ENCODE results near the gene AMPD3. TPM values are rescaled to one million over a fixed set of nuclear protein-coding genes. Genes with fewer than 3 reads are reported as not detected.
A peak's percentile ranks its signal among the peaks of the same experiment; 100 is the strongest.

Gene AMPD3
- total RNA-seq, 1 experiment from 2014 or later = 5.9 TPM

GRCh38 chr11:10499452-10499851, 44.4 kb downstream of the AMPD3 start:
- H4K5ac ChIP-seq (ENCODE audit: insufficient read length, low read depth, low read length) = no peak overlapping the region
- no peak overlapping the region for H3T11ph ChIP-seq (ENCODE audit: low read length)
- TF ChIP-seq CTCF (conservative IDR thresholded peaks at IDR 0.05) = no peak
- no peaks in the 10 kb centered on the region for H3K23me2 ChIP-seq (ENCODE audit: insufficient read length, low read depth, low read length, poor library complexity, severe bottlenecking)
- H2BK5ac ChIP-seq (ENCODE audit: insufficient read length, low read length) = no peak overlapping the region
- H3K14ac ChIP-seq (ENCODE audit: insufficient read depth, low read length) = no peak overlapping the region
- H3K9me3 ChIP-seq (ENCODE audit: control insufficient read depth, low read depth, low read length) = no peaks in the 10 kb centered on the region
- no peak overlapping the region for H3K4me3 Mint-ChIP-seq
- DNase-seq = no peak
- H3K9me3 Mint-ChIP-seq = no peaks in the 10 kb centered on the region
- H4K20me1 ChIP-seq (ENCODE audit: control insufficient read depth, insufficient read depth, insufficient read length) = no peaks in the 10 kb centered on the region
- no peak overlapping the region for H2AFZ ChIP-seq (ENCODE audit: low read length)
- H2BK12ac ChIP-seq (ENCODE audit: insufficient read length, low read depth, low read length) = no peak overlapping the region
- H2AK5ac ChIP-seq (ENCODE audit: insufficient read length, low read length) = no peak overlapping the region
- no CpG with 5 or more reads among the region's 5 CpGs for WGBS (ENCODE audit: extremely low coverage, insufficient read length, low lambda C conversion rate)
- H3K36me3 Mint-ChIP-seq (ENCODE audit: insufficient read depth in 1 of 3, low read depth in 3 of 3) = peaks cover 6 to 16% (median 9%) of the 10 kb centered on the region in 3 experiments; a peak in 6 of 7 replicates
- no peak overlapping the region for H3K4me2 ChIP-seq (ENCODE audit: insufficient read depth, insufficient read length, low read length)
- peaks cover 8 to 24% of the 10 kb centered on the region in 2 experiments for H3K4me1 Mint-ChIP-seq
- H3K79me1 ChIP-seq (ENCODE audit: insufficient read depth, low read depth, low read length, poor library complexity, severe bottlenecking) = no peaks in the 10 kb centered on the region
- H3K27ac ChIP-seq (ENCODE audit: insufficient read length, low read depth, low read length) = no peak overlapping the region
- H3K56ac ChIP-seq (ENCODE audit: insufficient read length, low read depth, low read length) = no peak overlapping the region
- no peak overlapping the region for H2BK15ac ChIP-seq (ENCODE audit: low read depth, low read length)
- H3K27ac Mint-ChIP-seq = peak overlapping the region in 1 of 3 experiments; percentile 41; a peak in 1 of 7 replicates
- no peaks in the 10 kb centered on the region for H3K27me3 Mint-ChIP-seq (ENCODE audit: low read depth)
- H2BK20ac ChIP-seq (ENCODE audit: low read depth, low read length, poor library complexity, severe bottlenecking) = no peak overlapping the region
- no peak overlapping the region for H2BK120ac ChIP-seq (ENCODE audit: low read depth, low read length, poor library complexity, severe bottlenecking)
- no peak overlapping the region for H3K9ac ChIP-seq (ENCODE audit: extremely low read depth, insufficient read length, low read length)
- no peak overlapping the region for H3K4ac ChIP-seq (ENCODE audit: low read depth, low read length)
- H4K91ac ChIP-seq (ENCODE audit: insufficient read length, low read depth, low read length) = no peak overlapping the region
- H3K79me2 ChIP-seq (ENCODE audit: insufficient read depth, low read length) = no peaks in the 10 kb centered on the region
- no peak overlapping the region for H3K23ac ChIP-seq (ENCODE audit: insufficient read length, low read depth, low read length)
- H3K4me1 ChIP-seq (ENCODE audit: insufficient read depth, low read length) = 0 out of 2 replicates have a peak, but pooled peaks cover 2% of the 10 kb centered on the region
- H3K18ac ChIP-seq (ENCODE audit: insufficient read length, low read depth, low read length) = no peak overlapping the region
- H4K8ac ChIP-seq (replicated peaks; ENCODE audit: insufficient read length, low read depth, low read length) = peak overlapping the region; percentile 25
- no peaks in the 10 kb centered on the region for H3K27me3 ChIP-seq (ENCODE audit: insufficient read depth, low read length)
